CD4-positive, alpha-beta T cell (primary cell): ENCODE results near the gene ANO4. TPM values are rescaled to one million over a fixed set of nuclear protein-coding genes. Genes with fewer than 3 reads are reported as not detected.

ENCODE experiments used
- ATAC-seq: fragments of 200-7000 bp; cut with Tn5 transposase; one replicate; pipeline ENCODE4 v1.10.0; 2022; ENCODE audit warnings: mild to moderate bottlenecking; ENCODE audit not compliant: poor library complexity
- CTCF ChIA-PET: fragments of 350-600 bp; sonication (Branson Sonifier 250); formaldehyde crosslinking; loops from one replicate; lab custom pipeline; 2021; ENCODE audit warnings: antibody characterized with exemption, inconsistent platforms; lab: Charles Lee
- POLR2A ChIA-PET: fragments of 350-600 bp; sonication (Branson Sonifier 250); formaldehyde crosslinking; loops from one replicate; lab custom pipeline; 2021; ENCODE audit warnings: antibody characterized with exemption, inconsistent platforms; lab: Charles Lee
- DNase-seq, 14 experiments: peaks; one replicate each; pipeline ENCODE4 v3.0.0-alpha.2; 2013 to 2020; ENCODE audit warnings: mixed read lengths in 2 of 14
- H3K27ac ChIP-seq, 2 donors: one replicate each; pipeline versions ENCODE4 v1.5.1 to v1.7.0; 2013; ENCODE audit warnings: low read length in 2 of 2, low read depth in 1 of 2, mild to moderate bottlenecking in 1 of 2
- H3K27me3 ChIP-seq, 2 experiments: 1 replicate in 1 of 2; 2 replicates in 1 of 2; pipeline versions ENCODE4 v1.6.1 to v1.7.0; 2013; ENCODE audit warnings: low read length in 2 of 2, control low read depth in 1 of 2, mild to moderate bottlenecking in 1 of 2, moderate library complexity in 1 of 2; ENCODE audit not compliant: insufficient read depth in 2 of 2, control insufficient read depth in 1 of 2
- H3K36me3 ChIP-seq: one replicate; pipeline ENCODE4 v1.6.1; 2013; ENCODE audit warnings: low read length, control low read depth; ENCODE audit not compliant: insufficient read depth
- H3K4me1 ChIP-seq: one replicate; pipeline ENCODE4 v1.6.1; 2013; ENCODE audit warnings: low read length, control low read depth; ENCODE audit not compliant: insufficient read depth
- H3K4me3 ChIP-seq: one replicate; pipeline ENCODE4 v1.5.1; 2013; ENCODE audit warnings: mild to moderate bottlenecking, low read length, moderate library complexity
- H3K9me3 ChIP-seq, 2 experiments: 1 replicate in 1 of 2; 2 replicates in 1 of 2; pipeline versions ENCODE4 v1.6.1 to v1.7.0; 2013; ENCODE audit warnings: low read length in 2 of 2, mild to moderate bottlenecking in 2 of 2, control low read depth in 1 of 2, moderate library complexity in 1 of 2; ENCODE audit not compliant: control insufficient read depth in 1 of 2, insufficient read depth in 1 of 2
- H3K27ac Mint-ChIP-seq: one replicate; pipeline ENCODE4 v1.8.0; 2020; ENCODE audit warnings: mixed read lengths
- H3K27me3 Mint-ChIP-seq: one replicate; pipeline ENCODE4 v1.8.0; 2021; ENCODE audit warnings: mixed read lengths
- H3K36me3 Mint-ChIP-seq: one replicate; pipeline ENCODE4 v1.8.0; 2021; ENCODE audit warnings: low read depth, mixed read lengths
- H3K4me1 Mint-ChIP-seq: one replicate; pipeline ENCODE4 v1.8.0; 2021; ENCODE audit warnings: low read depth, mixed read lengths
- H3K4me3 Mint-ChIP-seq: one replicate; pipeline ENCODE4 v1.8.0; 2020; ENCODE audit warnings: mild to moderate bottlenecking, mixed read lengths
- H3K9me3 Mint-ChIP-seq: one replicate; pipeline ENCODE4 v1.8.0; 2020; ENCODE audit warnings: mixed read lengths
- CTCF ChIP-seq: fragments of 200-600 bp; IDR thresholded peaks from one replicate; pipeline ENCODE4 v1.8.0; 2022; ENCODE audit warnings: antibody characterized with exemption, mild to moderate bottlenecking
- intact Hi-C, 2 experiments: fragments of 100-400 bp; cut with DNase I in 1 of 2; cut with micrococcal nuclease in 1 of 2; formaldehyde crosslinking; loops; one replicate each; pipeline versions ENCODE4 v1.15.1 to v1.9.0; 2023 to 2025; cut with DNase I, micrococcal nuclease
- total RNA-seq, 174 experiments: library from RNA in 2 of 174; stranded (reverse) in 2 of 174; gene quantifications; one replicate each; pipeline ENCODE4 v1.2.3 and lab custom pipeline; 2021 to 2026

Gene ANO4
- total RNA-seq, 2 experiments from 2014 or later, result not detected

- H3K27ac ChIP-seq, result no peak overlapping the region
- no peak for ATAC-seq
- no peaks in the 10 kb centered on the region for H3K36me3 ChIP-seq
- intact Hi-C loops, result no loop called here
- POLR2A ChIA-PET, result no interaction called here
- H3K27me3 ChIP-seq, result no peaks in the 10 kb centered on the region
- no peaks in the 10 kb centered on the region for H3K4me1 ChIP-seq
- no peak for TF ChIP-seq CTCF
- DNase-seq, result no peak
- Mint-ChIP-seq H3K4me3 (no peak overlapping the region), H3K27ac (no peak overlapping the region), H3K4me1 (no peaks in the 10 kb centered on the region), H3K36me3 (no peaks in the 10 kb centered on the region), H3K27me3 (no peaks in the 10 kb centered on the region), H3K9me3 (peaks cover 6% of the 10 kb centered on the region)
- H3K4me3 ChIP-seq, result no peak overlapping the region
- CTCF ChIA-PET, result no interaction called here
- H3K9me3 ChIP-seq, result no peaks in the 10 kb centered on the region
These were observed 224.0 kb downstream of the ANO4 start for GRCh38 chr12:101018540-101018939.

GRCh38 chr12:101019201-101019600 is 224.6 kb downstream of the ANO4 start:
- Histone ChIP-seq H3K36me3 (no peaks in the 10 kb centered on the region), H3K27me3 (no peaks in the 10 kb centered on the region), H3K4me3 (no peak overlapping the region), H3K4me1 (no peaks in the 10 kb centered on the region), H3K27ac (no peak overlapping the region), H3K9me3 (no peaks in the 10 kb centered on the region)
- intact Hi-C loops, result no loop called here
- DNase-seq (no peak), ATAC-seq (no peak)
- CTCF ChIA-PET, result no interaction called here
- TF ChIP-seq CTCF, result no peak
- H3K36me3 Mint-ChIP-seq, result no peaks in the 10 kb centered on the region
- no peak overlapping the region for H3K27ac Mint-ChIP-seq
- peaks cover 6% of the 10 kb centered on the region for H3K9me3 Mint-ChIP-seq
- H3K4me1 Mint-ChIP-seq, result no peaks in the 10 kb centered on the region
- POLR2A ChIA-PET, result no interaction called here
- no peak overlapping the region for H3K4me3 Mint-ChIP-seq
- H3K27me3 Mint-ChIP-seq, result no peaks in the 10 kb centered on the region

- POLR2A ChIA-PET, result no interaction called here
- no peak for TF ChIP-seq CTCF
- Mint-ChIP-seq H3K9me3 (peaks cover 6% of the 10 kb centered on the region), H3K4me3 (no peak overlapping the region), H3K4me1 (no peaks in the 10 kb centered on the region), H3K27me3 (no peaks in the 10 kb centered on the region), H3K36me3 (no peaks in the 10 kb centered on the region), H3K27ac (no peak overlapping the region)
- no peak overlapping the region for H3K27ac ChIP-seq
- CTCF ChIA-PET, result no interaction called here
- no peak overlapping the region for H3K4me3 ChIP-seq
- no peaks in the 10 kb centered on the region for H3K9me3 ChIP-seq
- no peaks in the 10 kb centered on the region for H3K4me1 ChIP-seq
- DNase-seq, result no peak
- ATAC-seq, result no peak
- H3K36me3 ChIP-seq, result no peaks in the 10 kb centered on the region
- no peaks in the 10 kb centered on the region for H3K27me3 ChIP-seq
- intact Hi-C loops, result no loop called here
These were observed 225.1 kb downstream of the ANO4 start for GRCh38 chr12:101019667-101020066.
